ENCODE data around the gene ARAP1.

ARAP1 gene

GRCh38 chr11:72760539-72761405, 8.6 kb upstream of the ARAP1 start:
- DNase-seq: no peak

- DNase-seq: no peak
Observed at GRCh38 chr11:72759468-72759985, 7.3 kb upstream of the ARAP1 start.

GRCh38 chr11:72758690-72759389, 6.6 kb upstream of the ARAP1 start:
- DNase-seq: no peak

GRCh38 chr11:72758304-72758689, 6.1 kb upstream of the ARAP1 start:
- no peak for DNase-seq

- no peak for DNase-seq
Observed at GRCh38 chr11:72755713-72756285, 3.6 kb upstream of the ARAP1 start.

- DNase-seq: no peak
Observed at GRCh38 chr11:72754544-72755155, 2.4 kb upstream of the ARAP1 start.

GRCh38 chr11:72754149-72754543, 1.9 kb upstream of the ARAP1 start:
- DNase-seq: no peak

- no peak for DNase-seq
Observed at GRCh38 chr11:72753341-72754148, 1.3 kb upstream of the ARAP1 start.

- no peak for DNase-seq
Observed at GRCh38 chr11:72751116-72752087, 806 bp downstream of the ARAP1 start.

- DNase-seq: no peak
Observed at GRCh38 chr11:72750556-72751115, 1.6 kb downstream of the ARAP1 start.

GRCh38 chr11:72750086-72750485, 2.1 kb downstream of the ARAP1 start:
- DNase-seq: no peak

GRCh38 chr11:72747289-72747855, 4.8 kb downstream of the ARAP1 start:
- no peak for DNase-seq

GRCh38 chr11:72746821-72747220, 5.4 kb downstream of the ARAP1 start:
- DNase-seq: no peak

GRCh38 chr11:72745925-72746550, 6.2 kb downstream of the ARAP1 start:
- DNase-seq: no peak

- no peak for DNase-seq
Observed at GRCh38 chr11:72745511-72745910, 6.7 kb downstream of the ARAP1 start.

GRCh38 chr11:72744474-72744873, 7.7 kb downstream of the ARAP1 start:
- DNase-seq: no peak

- no peak for DNase-seq
Observed at GRCh38 chr11:72743321-72744221, 8.6 kb downstream of the ARAP1 start.

GRCh38 chr11:72742513-72743320, 9.5 kb downstream of the ARAP1 start:
- DNase-seq: no peak
